ENCODE results near the gene KAZALD1.

DNA sequence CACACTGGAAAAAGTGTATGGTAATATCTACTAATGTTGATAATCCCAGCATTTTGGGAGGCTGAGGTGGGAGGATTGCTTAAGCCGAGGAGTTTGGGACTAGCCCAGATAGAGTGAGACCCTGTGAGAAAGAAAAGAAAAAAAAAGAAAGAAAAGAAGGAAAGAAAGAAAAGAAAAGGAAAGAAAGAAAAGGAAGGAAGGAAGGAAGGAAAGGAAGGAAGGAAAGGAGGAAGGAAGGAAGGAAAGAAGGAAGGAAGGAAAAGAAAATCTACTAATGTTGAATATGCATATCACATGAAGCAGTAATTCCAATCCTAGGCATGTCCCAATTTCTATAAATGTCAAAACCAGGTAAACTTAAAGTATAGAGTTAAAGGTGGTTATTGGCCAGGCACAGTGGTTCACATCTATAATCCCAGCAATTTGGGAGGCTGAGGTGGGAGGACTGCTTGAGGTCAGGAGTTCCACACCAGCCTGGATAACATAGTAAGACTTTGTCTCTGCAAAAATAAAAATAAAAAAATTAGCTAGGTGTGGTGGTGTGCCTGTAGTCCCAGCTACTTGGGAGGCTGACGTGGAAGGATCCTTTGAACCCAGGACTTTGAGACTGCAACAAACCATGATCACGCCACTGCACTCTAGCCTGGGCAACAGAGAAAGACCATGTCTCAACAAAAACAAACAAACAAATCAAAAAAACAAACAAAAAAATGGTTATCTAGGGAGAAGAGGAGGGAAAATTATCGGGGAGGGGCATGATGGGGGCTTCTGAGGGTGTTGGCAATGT lies 5.2 kb upstream of the KAZALD1 start:
- TF ChIP-seq, protein P1, sequence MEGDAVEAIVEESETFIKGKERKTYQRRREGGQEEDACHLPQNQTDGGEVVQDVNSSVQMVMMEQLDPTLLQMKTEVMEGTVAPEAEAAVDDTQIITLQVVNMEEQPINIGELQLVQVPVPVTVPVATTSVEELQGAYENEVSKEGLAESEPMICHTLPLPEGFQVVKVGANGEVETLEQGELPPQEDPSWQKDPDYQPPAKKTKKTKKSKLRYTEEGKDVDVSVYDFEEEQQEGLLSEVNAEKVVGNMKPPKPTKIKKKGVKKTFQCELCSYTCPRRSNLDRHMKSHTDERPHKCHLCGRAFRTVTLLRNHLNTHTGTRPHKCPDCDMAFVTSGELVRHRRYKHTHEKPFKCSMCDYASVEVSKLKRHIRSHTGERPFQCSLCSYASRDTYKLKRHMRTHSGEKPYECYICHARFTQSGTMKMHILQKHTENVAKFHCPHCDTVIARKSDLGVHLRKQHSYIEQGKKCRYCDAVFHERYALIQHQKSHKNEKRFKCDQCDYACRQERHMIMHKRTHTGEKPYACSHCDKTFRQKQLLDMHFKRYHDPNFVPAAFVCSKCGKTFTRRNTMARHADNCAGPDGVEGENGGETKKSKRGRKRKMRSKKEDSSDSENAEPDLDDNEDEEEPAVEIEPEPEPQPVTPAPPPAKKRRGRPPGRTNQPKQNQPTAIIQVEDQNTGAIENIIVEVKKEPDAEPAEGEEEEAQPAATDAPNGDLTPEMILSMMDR (IDR thresholded peaks at IDR 0.05; ENCODE audit: low read depth, low read length): no peak
- no peak for TF ChIP-seq EZH2phosphoT487 (IDR thresholded peaks at IDR 0.05; ENCODE audit: low read depth)

Data from OCI-LY3 (cell line).